Suprapubic skin (tissue), 4 donors: ENCODE results near the gene CPXM1.

Experiments used
- EP300 ChIP-seq: sonication (generic); formaldehyde crosslinking; IDR thresholded peaks from one replicate; pipeline ENCODE4 v1.6.1; 2017; ENCODE audit warnings: antibody characterized with exemption
- POLR2A ChIP-seq, 2 donors: fragments of 450-650 bp; IDR thresholded peaks; one replicate each; pipeline ENCODE4 v1.6.1; 2017; ENCODE audit warnings: antibody characterized with exemption in 2 of 2, mild to moderate bottlenecking in 2 of 2, moderate library complexity in 2 of 2
- POLR2AphosphoS5 ChIP-seq, 3 donors: sonication (generic); formaldehyde crosslinking; IDR thresholded peaks; one replicate each; pipeline ENCODE4 v1.6.1; 2017; ENCODE audit warnings: antibody characterized with exemption in 3 of 3
- TF ChIP-seq, protein P1 (sequence below), 2 donors: fragments of 200-600 bp in 1 of 2; fragments of 450-650 bp in 1 of 2; sonication (generic) in 1 of 2; IDR thresholded peaks; one replicate each; pipeline ENCODE4 v1.5.1; 2016 to 2019; ENCODE audit warnings: antibody characterized with exemption in 2 of 2, mild to moderate bottlenecking in 1 of 2, moderate library complexity in 1 of 2

DNA sequence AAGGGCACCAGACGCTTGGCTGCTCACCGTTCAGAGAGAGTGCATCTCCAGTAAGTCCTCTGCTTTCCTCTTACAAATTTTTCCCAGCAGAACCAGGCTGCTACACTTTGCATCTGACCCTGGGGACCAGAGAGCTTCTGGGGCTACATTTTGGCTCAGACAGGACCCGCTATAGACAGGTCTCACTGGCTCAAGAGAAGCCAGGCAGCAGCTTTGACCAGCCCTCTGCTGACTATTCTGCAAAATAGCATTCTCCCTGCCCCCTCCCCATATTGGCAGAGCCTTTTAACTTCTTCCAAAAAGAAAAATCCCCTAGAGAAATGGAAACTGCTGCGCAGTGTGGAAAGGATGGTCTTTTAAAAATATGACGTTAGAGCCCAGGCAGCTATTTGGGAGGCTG is 37.2 kb downstream of the CPXM1 start:
- TF ChIP-seq, protein P1, sequence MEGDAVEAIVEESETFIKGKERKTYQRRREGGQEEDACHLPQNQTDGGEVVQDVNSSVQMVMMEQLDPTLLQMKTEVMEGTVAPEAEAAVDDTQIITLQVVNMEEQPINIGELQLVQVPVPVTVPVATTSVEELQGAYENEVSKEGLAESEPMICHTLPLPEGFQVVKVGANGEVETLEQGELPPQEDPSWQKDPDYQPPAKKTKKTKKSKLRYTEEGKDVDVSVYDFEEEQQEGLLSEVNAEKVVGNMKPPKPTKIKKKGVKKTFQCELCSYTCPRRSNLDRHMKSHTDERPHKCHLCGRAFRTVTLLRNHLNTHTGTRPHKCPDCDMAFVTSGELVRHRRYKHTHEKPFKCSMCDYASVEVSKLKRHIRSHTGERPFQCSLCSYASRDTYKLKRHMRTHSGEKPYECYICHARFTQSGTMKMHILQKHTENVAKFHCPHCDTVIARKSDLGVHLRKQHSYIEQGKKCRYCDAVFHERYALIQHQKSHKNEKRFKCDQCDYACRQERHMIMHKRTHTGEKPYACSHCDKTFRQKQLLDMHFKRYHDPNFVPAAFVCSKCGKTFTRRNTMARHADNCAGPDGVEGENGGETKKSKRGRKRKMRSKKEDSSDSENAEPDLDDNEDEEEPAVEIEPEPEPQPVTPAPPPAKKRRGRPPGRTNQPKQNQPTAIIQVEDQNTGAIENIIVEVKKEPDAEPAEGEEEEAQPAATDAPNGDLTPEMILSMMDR (IDR thresholded peaks at IDR 0.05): no peak
- TF ChIP-seq EP300: no peak
- no peak for TF ChIP-seq POLR2A (IDR thresholded peaks at IDR 0.05)
- no peak for TF ChIP-seq POLR2AphosphoS5 (IDR thresholded peaks at IDR 0.05)
